Epidermal melanocyte (primary cell): ENCODE measurements around the gene CCNYL1.
A peak's percentile ranks its signal among the peaks of the same experiment; 100 is the strongest.
"Not testable (repeated sequence)": the region's sequence is repeated elsewhere in the genome, so short reads cannot be mapped to it uniquely, and the experiment has no call there.

Experiments
- DNase-seq: peaks from one replicate; pipeline ENCODE4 v3.0.0; 2011; ENCODE audit warnings: low spot score; ENCODE audit not compliant: insufficient read length

CCNYL1 gene

DNA sequence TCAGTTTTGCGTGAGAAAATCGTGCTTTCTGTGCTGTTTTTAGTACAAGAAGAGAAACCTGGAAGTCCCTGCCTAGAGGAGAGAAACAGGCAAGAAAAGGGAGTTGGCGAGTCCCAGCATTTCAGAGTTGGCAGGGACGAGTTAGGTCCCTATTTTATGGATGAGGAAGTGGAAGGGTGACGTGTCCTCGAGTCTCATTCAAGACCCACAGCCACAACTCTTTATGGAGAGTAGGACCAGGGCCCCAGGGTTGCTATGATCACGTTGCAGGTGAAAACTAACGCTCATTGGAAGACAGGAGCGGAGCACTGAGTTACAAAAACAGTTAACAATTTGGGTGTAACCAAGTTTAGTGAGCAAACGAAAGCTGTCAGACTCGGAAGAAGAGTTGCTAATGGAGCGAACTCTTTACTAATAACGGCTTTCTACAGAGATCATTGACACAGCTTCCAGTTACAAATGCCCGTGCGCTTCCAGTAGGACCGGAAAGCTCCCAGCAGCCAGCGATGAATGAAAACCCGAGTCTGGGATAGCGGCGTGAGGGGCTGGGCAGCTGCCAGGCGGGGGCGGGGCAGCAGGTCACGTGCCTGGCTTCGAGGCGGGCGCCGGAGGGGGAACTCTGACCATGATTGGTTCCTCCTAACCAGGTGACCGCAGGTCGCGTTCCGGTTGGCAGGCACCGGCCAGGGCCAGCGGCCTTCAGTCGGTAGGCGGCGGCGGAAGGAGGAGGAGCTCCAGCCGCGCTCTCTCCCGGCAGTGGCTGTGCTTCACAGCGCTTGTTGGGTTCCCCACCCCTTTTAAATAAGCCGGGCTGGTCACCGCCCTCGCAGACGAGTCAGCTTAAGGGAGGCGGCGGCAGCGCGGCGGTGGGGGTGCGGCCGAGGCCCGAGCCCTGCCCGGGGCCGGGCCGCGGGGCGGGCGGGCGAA, at the start of gene CCNYL1:
Gene CCNYL1 (plus strand): TSS at position 827 of the 927 bp plus-strand sequence. CDS start 257 bp downstream, outside the sequence.
- DNase-seq, result peak; percentile 97

GRCh38 chr2:207662203-207662602, 49.2 kb upstream of the CCNYL1 start:
- DNase-seq, result no peak

GRCh38 chr2:207663870-207664545, 47.4 kb upstream of the CCNYL1 start:
- DNase-seq, result no peak

- DNase-seq, result no peak
Observed at GRCh38 chr2:207670887-207671286, 40.6 kb upstream of the CCNYL1 start.

GRCh38 chr2:207673431-207673830, 38.0 kb upstream of the CCNYL1 start:
- no peak for DNase-seq

DNA sequence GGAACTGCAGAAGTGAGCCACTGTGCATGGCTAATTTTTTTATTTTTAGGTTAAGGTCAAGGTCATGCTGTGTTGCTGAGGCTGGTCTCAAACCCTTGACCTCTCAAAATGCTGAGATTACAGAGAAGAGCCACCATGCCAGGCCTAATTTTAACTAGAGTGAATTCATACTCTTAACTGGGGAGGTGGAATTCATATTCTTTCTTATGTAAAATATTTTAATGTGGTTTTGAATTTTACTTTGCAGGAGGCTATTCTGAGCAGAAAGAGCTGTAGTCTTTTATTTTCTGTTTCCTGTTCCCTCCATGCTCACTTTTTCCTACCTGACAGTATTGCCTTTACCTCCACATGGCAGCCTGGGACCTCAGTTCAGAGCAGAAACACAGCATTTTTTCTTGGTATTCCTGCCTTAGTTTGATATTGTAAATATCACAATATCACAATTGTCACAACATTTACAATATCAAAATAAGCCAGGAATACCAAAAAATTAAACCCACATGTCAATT, 37.1 kb upstream of the CCNYL1 start:
- no peak for DNase-seq

DNA sequence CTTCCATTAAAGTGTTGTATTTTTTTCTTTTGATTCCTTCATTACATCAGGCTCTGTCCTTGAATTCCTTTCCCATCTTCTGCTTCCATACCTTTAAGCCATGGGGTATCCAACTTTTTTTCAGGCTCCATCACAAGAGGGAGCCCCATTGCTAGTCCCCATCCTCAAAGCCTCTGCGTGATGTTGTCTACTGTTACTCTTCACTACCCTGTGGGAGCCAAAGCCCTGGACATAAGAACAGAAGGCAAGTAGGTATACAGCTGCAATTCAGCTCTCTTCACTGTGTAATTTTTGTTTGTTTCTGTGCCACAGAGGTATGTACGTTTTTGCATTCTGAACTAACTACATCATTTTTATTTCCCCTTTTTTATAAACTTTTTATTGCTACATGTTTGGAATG, 36.6 kb upstream of the CCNYL1 start:
- no peak for DNase-seq

- no peak for DNase-seq
Observed at GRCh38 chr2:207676827-207677354, 34.5 kb upstream of the CCNYL1 start.

DNA sequence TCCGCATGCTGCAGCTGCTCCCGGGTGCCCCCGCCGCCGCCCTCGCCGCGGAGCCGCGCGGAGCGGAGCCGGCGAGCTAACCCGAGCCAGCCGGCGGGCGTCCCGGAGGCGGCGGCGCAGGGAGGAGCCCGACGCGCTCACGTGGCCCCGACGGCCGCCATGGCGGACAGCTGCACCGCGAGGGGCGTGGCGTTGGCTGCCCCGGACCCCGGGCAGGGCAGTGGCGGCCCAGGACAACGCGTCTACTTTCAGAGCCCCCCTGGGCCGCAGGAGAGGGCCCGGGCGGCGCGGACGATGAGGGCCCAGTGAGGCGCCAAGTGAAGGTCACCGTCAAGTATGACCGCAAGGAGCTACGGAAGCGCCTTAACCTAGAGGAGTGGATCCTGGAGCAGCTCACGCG, 30.0 kb upstream of the CCNYL1 start:
- DNase-seq, result no peak

GRCh38 chr2:207682557-207682956, 28.9 kb upstream of the CCNYL1 start:
- no peak for DNase-seq

DNA sequence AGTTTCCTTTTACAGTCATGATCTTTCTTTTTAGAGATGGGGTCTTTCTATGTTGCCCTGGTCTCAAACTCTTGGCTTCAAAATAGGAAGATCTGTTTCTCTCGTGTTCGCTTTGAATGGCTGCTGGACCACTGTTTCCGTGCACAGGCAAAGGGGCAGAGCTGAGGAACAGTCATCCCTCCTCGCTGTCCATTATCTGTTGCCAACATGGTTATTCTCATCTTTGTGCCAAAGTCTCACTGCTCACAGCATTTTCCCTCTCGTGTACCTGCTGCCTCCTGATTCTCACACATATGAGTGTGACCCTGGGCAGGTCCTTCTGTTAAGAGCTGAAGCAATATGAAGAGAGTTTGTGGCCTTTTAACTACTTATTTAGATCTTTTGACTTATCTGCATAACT, 28.0 kb upstream of the CCNYL1 start:
- no peak for DNase-seq

DNA sequence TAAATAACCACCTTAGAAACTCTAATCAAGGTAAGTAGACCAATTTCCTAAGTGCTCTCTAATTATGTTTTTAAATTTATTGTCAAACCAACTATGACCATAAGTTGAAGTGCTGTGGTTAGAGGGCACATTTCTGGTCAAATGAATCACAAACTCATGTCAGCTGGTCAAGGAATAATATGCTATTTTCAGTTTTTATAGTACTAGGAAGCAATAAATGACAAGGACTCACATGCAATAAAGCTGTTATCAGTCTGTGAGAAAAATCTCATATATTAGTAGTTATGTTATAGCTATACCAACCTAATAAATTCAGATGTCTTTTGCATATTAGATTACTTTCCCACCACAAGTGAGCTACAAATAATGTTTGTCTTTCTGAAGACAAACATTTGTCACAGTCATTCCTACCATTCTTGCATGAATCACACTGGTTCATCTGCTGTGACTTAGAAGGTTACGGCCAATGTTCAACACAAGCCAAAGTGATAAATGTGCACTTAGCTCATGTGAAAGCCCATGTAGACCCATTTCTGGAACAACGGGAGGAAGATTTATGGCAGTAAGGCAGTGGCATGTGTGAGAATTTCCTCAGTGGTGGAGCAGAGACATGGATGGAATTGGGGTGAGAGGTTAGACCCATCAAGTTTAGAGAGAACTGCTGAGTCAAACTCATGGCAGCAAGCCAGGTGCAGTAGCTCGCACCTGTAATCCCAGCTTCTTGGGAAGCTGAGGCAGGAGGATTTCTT, 27.4 kb upstream of the CCNYL1 start:
- peak; percentile 20 for DNase-seq

DNA sequence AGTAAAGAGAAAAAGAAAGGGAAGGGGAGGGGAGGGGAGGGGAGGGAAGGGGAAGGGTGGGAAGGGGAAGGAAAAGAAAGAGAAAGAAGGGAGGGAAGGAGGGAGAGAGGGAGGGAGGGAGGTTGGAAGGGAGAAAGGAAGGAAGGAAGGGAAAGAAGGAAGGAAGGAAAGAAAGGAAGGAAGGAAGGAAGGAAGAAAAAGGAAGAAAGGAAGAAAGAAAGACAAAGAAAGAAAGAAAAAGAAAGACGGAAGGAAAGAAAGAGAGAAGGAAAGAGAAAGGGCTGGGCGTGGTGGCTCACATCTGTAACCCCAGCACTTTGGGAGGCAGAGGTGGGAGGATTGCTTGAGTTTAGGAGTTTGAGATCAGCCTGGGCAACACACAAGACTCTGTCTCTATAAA, 24.6 kb upstream of the CCNYL1 start:
- no peak for DNase-seq

DNA sequence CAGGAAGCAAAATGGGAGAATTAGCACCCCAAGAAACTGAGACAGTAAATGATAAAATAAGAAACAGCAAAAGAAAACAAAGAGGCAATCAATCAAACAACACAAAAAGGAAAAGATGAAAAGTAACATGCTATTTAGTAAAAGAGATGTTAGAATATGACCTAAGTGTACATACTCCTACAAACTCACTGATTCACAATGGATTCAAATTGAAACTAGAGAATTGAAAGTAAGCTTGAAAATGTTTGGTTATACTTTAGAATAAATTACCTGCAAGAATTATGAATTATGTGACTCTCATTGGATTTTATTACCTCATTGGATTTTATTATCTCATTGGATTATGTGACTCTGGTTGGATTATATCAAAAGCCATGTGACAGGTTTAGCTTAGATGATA, 22.8 kb upstream of the CCNYL1 start:
- DNase-seq, result no peak

DNA sequence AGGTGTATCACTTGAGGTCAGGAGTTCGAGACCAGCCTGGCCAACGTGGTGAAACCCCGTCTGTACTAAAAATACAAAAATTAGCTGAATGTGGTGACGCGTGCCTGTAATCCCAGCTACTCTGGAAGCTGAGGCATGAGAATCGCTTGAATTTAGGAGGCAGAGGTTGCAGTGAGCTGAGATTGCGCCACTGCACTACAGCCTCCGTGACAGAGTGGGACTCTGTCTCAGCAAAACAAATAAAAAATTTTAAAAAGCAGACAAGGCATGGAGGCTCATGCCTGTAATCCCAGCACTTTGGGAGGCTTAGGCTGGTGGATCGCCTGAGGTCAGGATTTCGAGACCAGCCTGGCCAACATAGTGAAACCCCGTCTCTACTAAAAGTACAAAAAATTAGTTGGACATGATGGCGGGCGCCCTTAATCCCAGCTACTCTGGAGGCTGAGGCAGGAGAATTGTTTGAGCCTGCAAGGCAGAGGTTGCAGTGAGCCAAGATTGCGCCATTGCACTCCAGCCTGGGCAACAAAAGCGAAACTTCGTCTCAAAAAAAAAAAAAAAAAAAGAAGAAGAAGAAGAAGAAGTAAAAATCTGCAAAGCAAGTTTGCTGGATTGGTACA, 20.5 kb upstream of the CCNYL1 start:
- DNase-seq, result not testable (repeated sequence)

GRCh38 chr2:207692206-207693065, 19.0 kb upstream of the CCNYL1 start:
- DNase-seq, result no peak

DNA sequence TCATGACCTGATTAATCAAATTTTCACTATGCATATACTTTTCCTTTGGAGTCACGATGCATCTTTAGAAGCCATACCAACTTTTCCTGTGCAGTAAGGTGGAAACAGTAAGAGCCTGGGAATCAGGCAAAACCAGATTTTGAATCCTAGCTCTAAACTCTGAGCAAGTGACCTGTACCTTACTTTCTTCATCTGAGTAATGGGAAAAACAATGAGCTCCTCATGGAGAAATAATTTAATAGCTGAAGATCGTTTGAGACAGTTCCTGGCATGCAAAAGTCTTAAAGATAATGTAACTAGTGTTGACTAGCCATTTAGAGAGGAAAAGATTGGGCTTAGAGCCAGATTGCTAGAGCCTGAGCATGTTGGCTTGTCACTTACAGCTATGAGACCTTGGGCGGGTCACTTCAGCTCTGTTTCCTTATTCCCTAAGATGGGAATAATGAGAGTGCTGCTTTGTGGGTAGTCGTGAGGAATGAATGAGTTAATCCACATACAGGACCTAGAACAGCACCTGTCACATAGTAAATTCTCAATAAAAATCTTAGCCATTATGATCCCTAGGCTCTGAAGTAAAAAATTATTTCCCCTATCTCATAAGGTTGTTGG, 17.7 kb upstream of the CCNYL1 start:
- DNase-seq, result no peak

- no peak for DNase-seq
Observed at GRCh38 chr2:207694811-207695281, 16.6 kb upstream of the CCNYL1 start.

GRCh38 chr2:207695293-207695692, 16.1 kb upstream of the CCNYL1 start:
- no peak for DNase-seq
